ENCODE results near the gene RASL11B. TPM values are rescaled to one million over a fixed set of nuclear protein-coding genes. Genes with fewer than 3 reads are reported as not detected.

Gene RASL11B
- total RNA-seq, 6 donors from 2014 or later, result 0.30 to 2.1 (median 1.6) TPM; not detected in 3

DNA sequence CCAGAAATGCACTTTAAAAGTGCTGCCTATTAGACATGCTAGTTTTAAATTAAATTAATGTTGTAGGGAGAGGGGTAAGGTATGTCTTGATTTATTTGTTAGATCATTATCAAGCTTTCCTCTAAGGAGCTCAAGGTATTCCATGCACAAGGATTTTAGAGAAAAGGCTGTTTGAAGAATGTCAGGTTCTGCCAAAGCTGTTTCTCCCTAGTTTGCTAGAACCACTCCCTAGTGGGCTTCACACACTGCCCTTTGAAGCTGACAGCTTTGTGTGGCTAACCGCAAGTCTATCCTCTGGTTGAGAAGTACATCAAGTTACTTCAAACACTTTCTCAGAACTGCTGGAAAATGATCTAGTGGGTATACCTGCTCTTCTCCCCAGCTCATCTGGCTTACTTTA is 32.3 kb downstream of the RASL11B start:
- no peaks in the 10 kb centered on the region for H3K36me3 ChIP-seq
- H3K9me3 ChIP-seq, result no peaks in the 10 kb centered on the region
- no peaks in the 10 kb centered on the region for H3K4me1 ChIP-seq
- TF ChIP-seq POLR2AphosphoS5 (IDR thresholded peaks at IDR 0.05) (no peak), POLR2A (IDR thresholded peaks at IDR 0.05) (no peak), EP300 (IDR thresholded peaks at IDR 0.05) (no peak)
- TF ChIP-seq, protein P1, sequence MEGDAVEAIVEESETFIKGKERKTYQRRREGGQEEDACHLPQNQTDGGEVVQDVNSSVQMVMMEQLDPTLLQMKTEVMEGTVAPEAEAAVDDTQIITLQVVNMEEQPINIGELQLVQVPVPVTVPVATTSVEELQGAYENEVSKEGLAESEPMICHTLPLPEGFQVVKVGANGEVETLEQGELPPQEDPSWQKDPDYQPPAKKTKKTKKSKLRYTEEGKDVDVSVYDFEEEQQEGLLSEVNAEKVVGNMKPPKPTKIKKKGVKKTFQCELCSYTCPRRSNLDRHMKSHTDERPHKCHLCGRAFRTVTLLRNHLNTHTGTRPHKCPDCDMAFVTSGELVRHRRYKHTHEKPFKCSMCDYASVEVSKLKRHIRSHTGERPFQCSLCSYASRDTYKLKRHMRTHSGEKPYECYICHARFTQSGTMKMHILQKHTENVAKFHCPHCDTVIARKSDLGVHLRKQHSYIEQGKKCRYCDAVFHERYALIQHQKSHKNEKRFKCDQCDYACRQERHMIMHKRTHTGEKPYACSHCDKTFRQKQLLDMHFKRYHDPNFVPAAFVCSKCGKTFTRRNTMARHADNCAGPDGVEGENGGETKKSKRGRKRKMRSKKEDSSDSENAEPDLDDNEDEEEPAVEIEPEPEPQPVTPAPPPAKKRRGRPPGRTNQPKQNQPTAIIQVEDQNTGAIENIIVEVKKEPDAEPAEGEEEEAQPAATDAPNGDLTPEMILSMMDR (IDR thresholded peaks at IDR 0.05), result no peak
- no peaks in the 10 kb centered on the region for H3K27me3 ChIP-seq
- 73 to 90% methylated on average over 1 of the region's 1 CpG for WGBS, 2 donors
- no peak overlapping the region for H3K4me3 ChIP-seq
- DNase-seq (no peak), ATAC-seq (ENCODE audit: low FRiP score in 2 of 2) (no peak)
- H3K27ac ChIP-seq, result no peak overlapping the region

DNA sequence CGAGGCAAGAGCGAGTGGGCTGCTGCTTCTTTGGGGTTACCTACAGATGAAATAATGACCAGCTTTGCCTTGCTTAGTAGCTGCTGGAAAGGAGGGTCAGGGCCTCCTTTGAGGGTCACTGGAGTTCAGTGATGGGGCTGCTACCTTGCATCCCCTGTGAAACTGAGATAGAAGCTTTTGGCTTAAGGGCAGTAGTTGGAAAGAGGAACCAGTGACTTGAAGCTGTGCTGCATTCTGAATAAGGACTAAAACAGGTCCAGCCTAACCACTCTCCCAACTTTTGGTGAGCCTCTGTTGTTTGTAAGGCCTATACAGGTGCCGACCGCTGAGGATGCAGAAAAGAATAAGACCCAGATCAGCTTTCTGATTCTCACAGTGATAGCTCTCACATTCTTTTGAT is 41.2 kb downstream of the RASL11B start:
- TF ChIP-seq POLR2AphosphoS5 (IDR thresholded peaks at IDR 0.05), result no peak
- TF ChIP-seq, protein P1 (IDR thresholded peaks at IDR 0.05), result no peak
- TF ChIP-seq POLR2A (IDR thresholded peaks at IDR 0.05), result no peak
- TF ChIP-seq EP300 (IDR thresholded peaks at IDR 0.05), result no peak
- Histone ChIP-seq H3K9me3 (no peaks in the 10 kb centered on the region), H3K27me3 (no peaks in the 10 kb centered on the region), H3K4me3 (no peak overlapping the region), H3K36me3 (peaks cover 0 to 4% (median 0%) of the 10 kb centered on the region in 4 donors), H3K4me1 (no peaks in the 10 kb centered on the region), H3K27ac (no peak overlapping the region)
- DNase-seq, result no peak
- no peak for ATAC-seq (ENCODE audit: low FRiP score in 2 of 2)
- WGBS, 2 donors, result 98 to 100% methylated on average over 4 of the region's 4 CpGs

DNA sequence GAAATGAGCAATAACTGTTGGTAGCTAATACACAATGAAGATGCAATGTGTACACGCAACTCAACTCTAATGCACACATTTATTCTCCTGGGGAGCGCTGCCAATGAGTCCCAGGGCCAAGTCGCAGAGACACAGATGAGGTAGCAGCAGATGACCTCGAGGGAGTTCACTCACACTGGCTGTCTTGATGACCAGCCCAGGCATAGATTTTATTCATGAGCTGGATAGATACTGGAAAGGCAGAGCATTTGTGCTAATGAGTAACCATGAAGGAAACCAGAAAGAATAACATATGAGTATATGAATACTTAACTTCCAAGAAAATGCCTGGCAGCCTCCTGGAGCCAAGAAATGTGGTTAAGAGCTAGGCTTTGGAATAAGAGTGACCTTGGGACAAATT is 42.3 kb downstream of the RASL11B start:
- 91 to 92% methylated on average over 4 of the region's 4 CpGs for WGBS, 2 donors
- TF ChIP-seq, protein P1 (IDR thresholded peaks at IDR 0.05), result no peak
- TF ChIP-seq POLR2A (IDR thresholded peaks at IDR 0.05), result no peak
- no peak for TF ChIP-seq POLR2AphosphoS5 (IDR thresholded peaks at IDR 0.05)
- TF ChIP-seq EP300 (IDR thresholded peaks at IDR 0.05), result no peak
- DNase-seq, result no peak
- H3K36me3 ChIP-seq, result peaks cover 0 to 4% (median 0%) of the 10 kb centered on the region in 4 donors
- no peak for ATAC-seq (ENCODE audit: low FRiP score in 2 of 2)
- no peaks in the 10 kb centered on the region for H3K27me3 ChIP-seq
- no peak overlapping the region for H3K4me3 ChIP-seq
- H3K27ac ChIP-seq, result no peak overlapping the region
- no peaks in the 10 kb centered on the region for H3K9me3 ChIP-seq
- H3K4me1 ChIP-seq, result no peaks in the 10 kb centered on the region

DNA sequence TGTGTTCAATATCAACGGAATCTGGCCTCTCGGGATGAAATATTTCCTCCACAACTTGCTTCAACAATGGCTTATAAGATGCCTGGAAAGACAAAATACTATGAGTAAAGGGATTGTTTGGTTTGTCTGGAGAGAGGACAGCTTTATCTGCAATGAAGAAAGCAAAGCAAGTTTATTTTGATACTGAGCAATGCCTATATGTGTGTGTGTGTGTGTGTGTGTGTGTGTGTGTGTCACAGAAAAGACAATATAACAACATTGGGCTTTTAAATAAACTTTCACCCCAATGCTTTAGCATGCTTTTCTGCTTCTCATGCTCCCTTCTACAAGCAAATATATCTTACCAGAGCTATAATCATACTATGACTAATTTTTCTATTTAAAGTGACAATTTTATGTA is 45.4 kb downstream of the RASL11B start:
- Histone ChIP-seq H3K36me3 (peaks cover 0 to 4% (median 0%) of the 10 kb centered on the region in 4 donors), H3K27me3 (no peaks in the 10 kb centered on the region), H3K4me3 (no peak overlapping the region), H3K9me3 (no peaks in the 10 kb centered on the region), H3K4me1 (peaks cover 0 to 6% (median 1%) of the 10 kb centered on the region in 4 donors), H3K27ac (no peak overlapping the region)
- ATAC-seq (ENCODE audit: low FRiP score in 2 of 2) (no peak), DNase-seq (no peak)
- 89 to 91% methylated on average over 2 of the region's 2 CpGs for WGBS, 2 donors
- TF ChIP-seq POLR2AphosphoS5 (IDR thresholded peaks at IDR 0.05) (no peak), POLR2A (IDR thresholded peaks at IDR 0.05) (no peak), EP300 (IDR thresholded peaks at IDR 0.05) (no peak)
- TF ChIP-seq, protein P1 (IDR thresholded peaks at IDR 0.05), result no peak

DNA sequence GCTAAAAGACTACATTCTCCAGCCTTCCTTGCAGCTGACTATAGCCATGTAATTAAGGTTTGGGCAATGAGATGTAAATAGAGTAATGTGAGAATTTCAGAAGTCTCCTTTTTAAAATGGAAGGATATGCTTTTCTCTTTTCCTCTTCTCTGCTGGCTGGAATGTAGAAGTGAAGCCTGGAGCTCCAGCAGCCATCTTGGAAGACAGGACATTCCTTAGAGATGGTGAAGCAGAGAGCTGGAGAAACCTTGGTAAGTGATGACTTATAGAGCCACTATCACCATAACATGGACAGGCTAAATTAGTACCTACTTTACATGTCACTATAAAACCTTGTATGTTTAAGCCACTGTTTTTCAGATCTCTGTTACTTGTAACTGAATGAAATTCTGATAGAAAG is 48.0 kb downstream of the RASL11B start:
- DNase-seq (no peak), ATAC-seq (ENCODE audit: low FRiP score in 2 of 2) (no peak)
- H3K36me3 ChIP-seq, result peaks cover 0 to 4% (median 0%) of the 10 kb centered on the region in 4 donors
- peaks cover 0 to 6% (median 1%) of the 10 kb centered on the region in 4 donors for H3K4me1 ChIP-seq
- TF ChIP-seq POLR2A (IDR thresholded peaks at IDR 0.05) (no peak), EP300 (IDR thresholded peaks at IDR 0.05) (no peak), POLR2AphosphoS5 (IDR thresholded peaks at IDR 0.05) (no peak)
- TF ChIP-seq, protein P1 (IDR thresholded peaks at IDR 0.05), result no peak
- H3K9me3 ChIP-seq, result no peaks in the 10 kb centered on the region
- no peak overlapping the region for H3K4me3 ChIP-seq
- H3K27me3 ChIP-seq, result no peaks in the 10 kb centered on the region
- no peak overlapping the region for H3K27ac ChIP-seq
